Measurements from ENCODE around the gene RPS21. TPM values are rescaled to one million over a fixed set of nuclear protein-coding genes. Genes with fewer than 3 reads are reported as not detected.

Gene RPS21
- polyA plus RNA-seq, 1 donor from 2014 or later: 1,633 TPM

- TF ChIP-seq POLR2AphosphoS5 (IDR thresholded peaks at IDR 0.05): no peak
- no peak for TF ChIP-seq TAF1 (IDR thresholded peaks at IDR 0.05; ENCODE audit: low read depth)
- TF ChIP-seq MXI1 (conservative IDR thresholded peaks at IDR 0.05; ENCODE audit: poor library complexity, severe bottlenecking): no peak
- no peak for TF ChIP-seq RAD21 (conservative IDR thresholded peaks at IDR 0.05)
- no peak for TF ChIP-seq REST (IDR thresholded peaks at IDR 0.05; ENCODE audit: borderline replicate concordance)
- TF ChIP-seq EZH2 (IDR thresholded peaks at IDR 0.05; ENCODE audit: borderline replicate concordance, insufficient read depth, low read length, poor library complexity, severe bottlenecking): no peak
- no peak for TF ChIP-seq CTCF (IDR thresholded peaks at IDR 0.05; ENCODE audit: poor library complexity, severe bottlenecking)
- TF ChIP-seq SMC3 (conservative IDR thresholded peaks at IDR 0.05; ENCODE audit: poor library complexity): no peak
- no peak for TF ChIP-seq EP300 (conservative IDR thresholded peaks at IDR 0.05; ENCODE audit: poor library complexity, severe bottlenecking)
- no peak overlapping the region for H3K27ac ChIP-seq (ENCODE audit: low read length)
- H3K4me2 ChIP-seq (ENCODE audit: low read length): no peak overlapping the region
- H2AFZ ChIP-seq (ENCODE audit: low read depth, low read length): no peak overlapping the region
- H3K27me3 ChIP-seq (ENCODE audit: insufficient read depth, low read depth, low read length): no peaks in the 10 kb centered on the region
- no peaks in the 10 kb centered on the region for H3K36me3 ChIP-seq (ENCODE audit: insufficient read depth, low read length)
- no peaks in the 10 kb centered on the region for H3K9me3 ChIP-seq (ENCODE audit: low read length)
- no peaks in the 10 kb centered on the region for H3K9me2 ChIP-seq (ENCODE audit: insufficient read depth, low read length)
- peaks cover under 1% of the 10 kb centered on the region for H3K79me2 ChIP-seq (replicated peaks; ENCODE audit: insufficient read depth, low read length)
- H4K20me1 ChIP-seq (ENCODE audit: insufficient read depth): no peaks in the 10 kb centered on the region
- no peak overlapping the region for H3K9ac ChIP-seq (ENCODE audit: low read length)
- H3K4me3 ChIP-seq (ENCODE audit: low read length): no peak overlapping the region
- H3F3A ChIP-seq (ENCODE audit: insufficient read depth, low read length, poor library complexity, severe bottlenecking): no peaks in the 10 kb centered on the region
Measured at GRCh38 chr20:62411479-62412193, 24.7 kb downstream of the RPS21 start.

- Histone ChIP-seq H3K4me3 (ENCODE audit: low read length) (no peak overlapping the region), H3K27ac (ENCODE audit: low read length) (no peak overlapping the region), H3K9me3 (ENCODE audit: low read length) (no peaks in the 10 kb centered on the region), H3K4me2 (ENCODE audit: low read length) (no peak overlapping the region), H3K79me2 (replicated peaks; ENCODE audit: insufficient read depth, low read length) (no peaks in the 10 kb centered on the region), H3K9me2 (ENCODE audit: insufficient read depth, low read length) (no peaks in the 10 kb centered on the region), H3K36me3 (ENCODE audit: insufficient read depth, low read length) (no peaks in the 10 kb centered on the region), H3K27me3 (ENCODE audit: insufficient read depth, low read depth, low read length) (no peaks in the 10 kb centered on the region), H3F3A (ENCODE audit: insufficient read depth, low read length, poor library complexity, severe bottlenecking) (no peaks in the 10 kb centered on the region), H2AFZ (ENCODE audit: low read depth, low read length) (no peak overlapping the region), H3K9ac (ENCODE audit: low read length) (no peak overlapping the region), H4K20me1 (ENCODE audit: insufficient read depth) (no peaks in the 10 kb centered on the region)
- TF ChIP-seq EP300 (conservative IDR thresholded peaks at IDR 0.05; ENCODE audit: poor library complexity, severe bottlenecking): no peak
- no peak for TF ChIP-seq SMC3 (conservative IDR thresholded peaks at IDR 0.05; ENCODE audit: poor library complexity)
- TF ChIP-seq TAF1 (IDR thresholded peaks at IDR 0.05; ENCODE audit: low read depth): no peak
- no peak for TF ChIP-seq MXI1 (conservative IDR thresholded peaks at IDR 0.05; ENCODE audit: poor library complexity, severe bottlenecking)
- no peak for TF ChIP-seq REST (IDR thresholded peaks at IDR 0.05; ENCODE audit: borderline replicate concordance)
- no peak for TF ChIP-seq EZH2 (IDR thresholded peaks at IDR 0.05; ENCODE audit: borderline replicate concordance, insufficient read depth, low read length, poor library complexity, severe bottlenecking)
- no peak for TF ChIP-seq CTCF (IDR thresholded peaks at IDR 0.05; ENCODE audit: poor library complexity, severe bottlenecking)
- TF ChIP-seq RAD21 (conservative IDR thresholded peaks at IDR 0.05): no peak
- no peak for TF ChIP-seq POLR2AphosphoS5 (IDR thresholded peaks at IDR 0.05)
Measured at GRCh38 chr20:62412194-62413024, 25.5 kb downstream of the RPS21 start.

Measured in neural cell (in vitro differentiated cells).